Stomach (tissue), 19 donors: ENCODE data around the gene MRPS30. TPM values are rescaled to one million over a fixed set of nuclear protein-coding genes. Genes with fewer than 3 reads are reported as not detected.
A peak's percentile ranks its signal among the peaks of the same experiment; 100 is the strongest.

ENCODE experiments used
- DNase-seq, 2 donors: peaks; one replicate each; pipeline versions ENCODE4 v3.0.0 to v3.0.0-alpha.2; 2013 to 2019
- H3K27ac ChIP-seq, 5 donors: fragments of 200-600 bp in 4 of 5; sonication (generic) in 4 of 5; one replicate each; pipeline ENCODE4 v1.5.1; 2013 to 2019; ENCODE audit warnings: mild to moderate bottlenecking in 1 of 5, moderate library complexity in 1 of 5
- H3K27me3 ChIP-seq, 3 donors: fragments of 200-600 bp; sonication (generic); one replicate each; pipeline ENCODE4 v1.5.1; 2017 to 2019; ENCODE audit warnings: mixed run types in 1 of 3
- H3K36me3 ChIP-seq, 4 donors: fragments of 200-600 bp; sonication (generic); 1 replicate in 3 of 4; 2 replicates in 1 of 4; pipeline ENCODE4 v1.5.1; 2016 to 2019
- H3K4me1 ChIP-seq, 4 donors: fragments of 200-600 bp; sonication (generic); one replicate each; pipeline ENCODE4 v1.5.1; 2016 to 2019
- H3K4me3 ChIP-seq, 4 donors: fragments of 200-600 bp; sonication (generic) in 3 of 4; one replicate each; pipeline ENCODE4 v1.5.1; 2016 to 2019; ENCODE audit warnings: mild to moderate bottlenecking in 1 of 4
- H3K9me3 ChIP-seq, 4 donors: fragments of 200-600 bp; sonication (generic); one replicate each; pipeline ENCODE4 v1.5.1; 2016 to 2019
- CTCF ChIP-seq, 7 experiments: fragments of 450-650 bp in 4 of 7; fragments of 200-600 bp in 3 of 7; sonication (generic) in 3 of 7; IDR thresholded peaks; one replicate each; pipeline ENCODE4 v1.5.1; 2016 to 2019; ENCODE audit warnings: antibody characterized with exemption in 7 of 7, control low read depth in 2 of 7, mild to moderate bottlenecking in 1 of 7
- EP300 ChIP-seq: sonication (generic); formaldehyde crosslinking; IDR thresholded peaks from one replicate; pipeline ENCODE4 v1.6.1; 2017; ENCODE audit warnings: antibody characterized with exemption
- POLR2A ChIP-seq, 4 donors: fragments of 450-650 bp; IDR thresholded peaks; one replicate each; pipeline ENCODE4 v1.6.1; 2016; ENCODE audit warnings: antibody characterized with exemption in 4 of 4, control low read depth in 2 of 4, mild to moderate bottlenecking in 1 of 4, moderate library complexity in 1 of 4
- POLR2AphosphoS5 ChIP-seq, 3 donors: sonication (generic); formaldehyde crosslinking; IDR thresholded peaks; one replicate each; pipeline ENCODE4 v1.6.1; 2016; ENCODE audit warnings: antibody characterized with exemption in 3 of 3
- WGBS, 5 donors: extraction: QIAGEN DNeasy Blood & Tissue Kit in 3 of 5; methylation state at CpG; one replicate each; pipeline versions ENCODE4 v1.1.5 to v1.1.7; 2013 to 2018; 5-methylcytosine and 5-hydroxymethylcytosine counted together
- intact Hi-C: fragments of 100-400 bp; cut with DNase I; formaldehyde crosslinking; loops from one replicate; pipeline ENCODE4 v1.15.1; 2023; ENCODE audit warnings: low total_unique reads
- long read RNA-seq, 10 donors: transcript quantifications; one replicate each; lab custom pipeline, GENCODE V29; 2026
- polyA plus RNA-seq, 3 donors: library from polyadenylated mRNA; stranded (reverse); fragments of 200-250 nt; gene quantifications; one replicate each; pipeline ENCODE4 v1.2.3, GENCODE V29; 2013
- total RNA-seq, 5 donors: library from RNA; depleted of rRNA; stranded (reverse); fragments of >200 nt; gene quantifications; one replicate each; pipeline versions ENCODE4 v1.1.0 to v1.2.3, GENCODE V29; 2014 to 2016
- donor health status: healthy with polysubstance abuse.
- donor health status: Bipolar disorder and iron deficiency.
- donor health status: healthy.

The MRPS30 gene
- total RNA-seq (10 to 100 TPM in 4 of 5 donors, 1 to 10 TPM in 1; 9.3 to 91.5 (median 37.2) TPM), polyA plus RNA-seq (10 to 100 TPM; 17.6 to 26.3 (median 19.6) TPM)
- long read RNA-seq, donor 1, transcript MRPS30-202 (5 exons, 1,678 nt): major isoform, 6 of 6 reads
- long read RNA-seq, donor 1, partial matches to known transcripts: 0 of 6 reads
- long read RNA-seq, donor 1, other reads (novel, unspliced or antisense): 0 of 6 reads
- long read RNA-seq, donor 2, transcript MRPS30-202 (5 exons, 1,678 nt): major isoform, 8 of 8 reads
- long read RNA-seq, donor 2, partial matches to known transcripts: 0 of 8 reads
- long read RNA-seq, donor 2, other reads (novel, unspliced or antisense): 0 of 8 reads
- long read RNA-seq, donor 3, transcript MRPS30-202 (5 exons, 1,678 nt): major isoform, 5 of 5 reads
- long read RNA-seq, donor 3, partial matches to known transcripts: 0 of 5 reads
- long read RNA-seq, donor 3, other reads (novel, unspliced or antisense): 0 of 5 reads
- long read RNA-seq, donor 4, partial matches to known transcripts: 0 of 1 reads
- long read RNA-seq, donor 4, other reads (novel, unspliced or antisense): 0 of 1 reads
- long read RNA-seq, donor 5, partial matches to known transcripts: 5 of 9 reads
- long read RNA-seq, donor 5, other reads (novel, unspliced or antisense): 0 of 9 reads
- long read RNA-seq, donor 6, transcript MRPS30-202 (5 exons, 1,678 nt): major isoform, 23 of 23 reads
- long read RNA-seq, donor 6, partial matches to known transcripts: 0 of 23 reads
- long read RNA-seq, donor 6, other reads (novel, unspliced or antisense): 0 of 23 reads
- long read RNA-seq, donor 7, transcript MRPS30-202 (5 exons, 1,678 nt): major isoform, 9 of 14 reads
- long read RNA-seq, donor 7, partial matches to known transcripts: 5 of 14 reads
- long read RNA-seq, donor 7, other reads (novel, unspliced or antisense): 0 of 14 reads
- long read RNA-seq, donor 8, partial matches to known transcripts: 0 of 4 reads
- long read RNA-seq, donor 8, other reads (novel, unspliced or antisense): 0 of 4 reads
- long read RNA-seq, donor 9, partial matches to known transcripts: 0 of 3 reads
- long read RNA-seq, donor 9, other reads (novel, unspliced or antisense): 0 of 3 reads
- long read RNA-seq, donor 10, partial matches to known transcripts: 0 of 4 reads
- long read RNA-seq, donor 10, other reads (novel, unspliced or antisense): 0 of 4 reads

- H3K36me3 ChIP-seq: peaks cover 7 to 27% (median 24%) of the 10 kb centered on the region in 4 donors
- peak within 1 kb of the TSS; percentile 75 to 94 (median 84) for H3K4me3 ChIP-seq
- peaks cover 7 to 40% (median 28%) of the 10 kb centered on the region in 4 donors for H3K4me1 ChIP-seq
- intact Hi-C loops: no loop called here
- H3K27me3 ChIP-seq: no peaks in the 10 kb centered on the region
- H3K9me3 ChIP-seq: no peaks in the 10 kb centered on the region
- DNase-seq: peak; percentile 91 to 99
- peak; percentile 52 to 85 (median 69) for TF ChIP-seq POLR2AphosphoS5 (IDR thresholded peaks at IDR 0.05)
- peak in 1 of 7 experiments; percentile 26 for TF ChIP-seq CTCF (IDR thresholded peaks at IDR 0.05)
- TF ChIP-seq POLR2A (IDR thresholded peaks at IDR 0.05): no peak
- H3K27ac ChIP-seq: peak within 1 kb of the TSS; percentile 84 to 95 (median 88)
- WGBS, 5 donors: 0 to 1% (median 1%) methylated on average over 44 to 47 of the region's 47 CpGs
Observed at GRCh38 chr5:44808435-44809214, at the start of gene MRPS30. Gene MRPS30 (plus strand): TSS chr5:44808947. CDS start chr5:44808963, 16 bp downstream.

GRCh38 chr5:44769200-44769876 is 39.4 kb upstream of the MRPS30 start:
- no peaks in the 10 kb centered on the region for H3K4me1 ChIP-seq

GRCh38 chr5:44769877-44770209 is 38.9 kb upstream of the MRPS30 start:
- Histone ChIP-seq H3K36me3 (no peaks in the 10 kb centered on the region), H3K27me3 (no peaks in the 10 kb centered on the region), H3K4me1 (no peaks in the 10 kb centered on the region), H3K4me3 (no peak overlapping the region), H3K27ac (no peak overlapping the region), H3K9me3 (no peaks in the 10 kb centered on the region)
- DNase-seq: no peak
- 42 to 60% (median 55%) methylated on average over 5 of the region's 5 CpGs for WGBS, 5 donors
- no peak for TF ChIP-seq POLR2A (IDR thresholded peaks at IDR 0.05)
- no peak for TF ChIP-seq CTCF (IDR thresholded peaks at IDR 0.05)
- TF ChIP-seq POLR2AphosphoS5 (IDR thresholded peaks at IDR 0.05): no peak
- no peak for TF ChIP-seq EP300
- intact Hi-C loops: loop anchor here (10.0 kb wide), 1 partner anchor 235 kb away; no protein-coding TSS in a partner anchor

More at GRCh38 chr5:44769200-44769876, 39.4 kb upstream of the MRPS30 start:
- H3K9me3 ChIP-seq: no peaks in the 10 kb centered on the region
- no peaks in the 10 kb centered on the region for H3K27me3 ChIP-seq
- no peaks in the 10 kb centered on the region for H3K36me3 ChIP-seq
- no peak for TF ChIP-seq POLR2AphosphoS5 (IDR thresholded peaks at IDR 0.05)
- TF ChIP-seq POLR2A (IDR thresholded peaks at IDR 0.05): no peak
- no peak for TF ChIP-seq CTCF (IDR thresholded peaks at IDR 0.05)
- TF ChIP-seq EP300: no peak
- H3K4me3 ChIP-seq: no peak overlapping the region
- intact Hi-C loops: no loop called here
- no peak overlapping the region for H3K27ac ChIP-seq
- DNase-seq: no peak
- 65 to 83% (median 73%) methylated on average over 2 of the region's 2 CpGs for WGBS, 5 donors
